Fibroblast of lung (primary cell): ENCODE data around the gene CASP4.

Experiments
- CTCF ChIP-seq, 2 donors: IDR thresholded peaks in 1 of 2; conservative IDR thresholded peaks in 1 of 2; 1 replicate in 1 of 2; 2 replicates in 1 of 2; pipeline ENCODE4 v1.5.1; 2011 to 2012; ENCODE audit warnings: low read length in 2 of 2, control low read depth in 1 of 2, inconsistent platforms in 1 of 2, low read depth in 1 of 2, mild to moderate bottlenecking in 1 of 2
- EZH2 ChIP-seq: IDR thresholded peaks from 2 replicates; pipeline ENCODE4 v1.5.1; 2012; ENCODE audit warnings: low read length, control low read depth, mild to moderate bottlenecking; ENCODE audit errors: missing control alignments

- TF ChIP-seq EZH2 (no peak), CTCF (conservative IDR thresholded peaks at IDR 0.05 in 1 of 2, IDR thresholded peaks at IDR 0.05 in 1 of 2; ENCODE audit: low read depth in 1 of 2, low read length in 2 of 2) (no peak)
These were observed 50.9 kb downstream of the CASP4 start for GRCh38 chr11:104917271-104918112.
